AG10803 (cell line): ENCODE results near the gene SENP1.

ENCODE experiments used
- DNase-seq: peaks from one replicate; pipeline ENCODE4 v3.0.0; 2010; ENCODE audit warnings: low read depth
- H3K4me3 ChIP-seq: 2 replicates; pipeline ENCODE4 v1.5.1; 2011; ENCODE audit warnings: mild to moderate bottlenecking, low read length, control low read depth
- TF ChIP-seq, protein P1 (sequence below): conservative IDR thresholded peaks from 2 replicates; pipeline ENCODE4 v1.5.1; 2011; ENCODE audit warnings: mild to moderate bottlenecking, low read length, control low read depth, inconsistent platforms

SENP1 gene

DNA sequence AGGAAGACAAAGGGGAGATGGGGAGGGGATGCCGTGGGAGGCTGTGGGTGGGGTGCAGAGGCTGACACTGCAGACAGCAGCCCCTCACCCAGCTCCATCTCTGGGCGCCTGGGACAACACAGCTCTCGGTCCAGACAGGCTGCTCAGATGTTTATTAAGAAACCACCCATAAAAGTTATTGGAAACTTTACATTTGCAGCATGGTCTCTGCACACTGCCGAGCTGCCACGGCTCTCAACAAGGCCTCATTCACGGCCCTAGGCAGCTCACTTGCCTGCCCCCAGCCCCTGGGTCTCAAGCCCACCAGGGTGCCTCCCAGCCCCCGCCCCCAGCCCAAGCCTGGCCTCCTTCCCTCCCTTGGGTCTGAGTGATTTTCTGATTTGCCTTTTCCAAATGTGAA is 80.6 kb downstream of the SENP1 start:
- DNase-seq = no peak
- H3K4me3 ChIP-seq = no peak overlapping the region
- TF ChIP-seq, protein P1, sequence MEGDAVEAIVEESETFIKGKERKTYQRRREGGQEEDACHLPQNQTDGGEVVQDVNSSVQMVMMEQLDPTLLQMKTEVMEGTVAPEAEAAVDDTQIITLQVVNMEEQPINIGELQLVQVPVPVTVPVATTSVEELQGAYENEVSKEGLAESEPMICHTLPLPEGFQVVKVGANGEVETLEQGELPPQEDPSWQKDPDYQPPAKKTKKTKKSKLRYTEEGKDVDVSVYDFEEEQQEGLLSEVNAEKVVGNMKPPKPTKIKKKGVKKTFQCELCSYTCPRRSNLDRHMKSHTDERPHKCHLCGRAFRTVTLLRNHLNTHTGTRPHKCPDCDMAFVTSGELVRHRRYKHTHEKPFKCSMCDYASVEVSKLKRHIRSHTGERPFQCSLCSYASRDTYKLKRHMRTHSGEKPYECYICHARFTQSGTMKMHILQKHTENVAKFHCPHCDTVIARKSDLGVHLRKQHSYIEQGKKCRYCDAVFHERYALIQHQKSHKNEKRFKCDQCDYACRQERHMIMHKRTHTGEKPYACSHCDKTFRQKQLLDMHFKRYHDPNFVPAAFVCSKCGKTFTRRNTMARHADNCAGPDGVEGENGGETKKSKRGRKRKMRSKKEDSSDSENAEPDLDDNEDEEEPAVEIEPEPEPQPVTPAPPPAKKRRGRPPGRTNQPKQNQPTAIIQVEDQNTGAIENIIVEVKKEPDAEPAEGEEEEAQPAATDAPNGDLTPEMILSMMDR = no peak

DNA sequence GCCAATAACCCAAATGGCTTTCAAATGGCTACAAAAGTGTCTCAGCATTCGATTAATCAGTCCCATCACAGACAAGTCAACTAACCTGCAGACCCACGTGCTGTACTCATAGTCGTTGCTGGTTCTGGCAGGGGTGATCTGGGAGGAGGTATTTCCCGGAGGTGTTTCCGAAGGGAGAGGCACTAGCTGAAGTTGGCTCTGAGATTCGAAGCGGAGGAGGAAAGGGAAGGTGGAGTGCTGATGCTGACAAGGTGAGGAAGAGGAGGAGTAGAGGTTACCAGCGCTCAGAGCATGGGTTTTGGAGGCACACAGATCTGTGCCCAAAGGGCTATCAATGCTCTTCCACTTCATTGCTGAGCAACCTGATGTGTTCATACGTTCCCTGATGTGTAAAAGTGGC is 81.1 kb downstream of the SENP1 start:
- no peak for DNase-seq
- TF ChIP-seq, protein P1 = no peak
- H3K4me3 ChIP-seq = no peak overlapping the region

DNA sequence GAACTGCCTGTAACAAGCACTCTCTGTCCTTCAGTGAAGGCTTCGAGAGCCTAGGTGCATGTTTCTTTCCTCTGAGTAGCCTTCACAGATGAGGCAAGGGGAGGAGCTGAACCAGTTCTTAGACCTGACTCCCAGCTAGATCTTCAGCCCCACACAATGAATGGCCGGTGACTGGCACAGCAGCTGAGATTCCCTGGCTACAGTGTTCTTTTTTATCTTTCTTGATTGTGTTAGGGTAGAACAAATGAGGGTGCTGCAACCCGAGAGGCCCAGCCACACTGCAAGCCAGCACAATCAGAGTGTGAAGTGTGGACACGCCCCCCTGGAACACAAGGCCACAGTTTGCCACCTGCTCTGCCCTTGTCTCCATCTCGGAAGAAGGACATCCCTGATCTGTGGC is 82.5 kb downstream of the SENP1 start:
- DNase-seq = no peak
- no peak overlapping the region for H3K4me3 ChIP-seq
- TF ChIP-seq, protein P1 = no peak

DNA sequence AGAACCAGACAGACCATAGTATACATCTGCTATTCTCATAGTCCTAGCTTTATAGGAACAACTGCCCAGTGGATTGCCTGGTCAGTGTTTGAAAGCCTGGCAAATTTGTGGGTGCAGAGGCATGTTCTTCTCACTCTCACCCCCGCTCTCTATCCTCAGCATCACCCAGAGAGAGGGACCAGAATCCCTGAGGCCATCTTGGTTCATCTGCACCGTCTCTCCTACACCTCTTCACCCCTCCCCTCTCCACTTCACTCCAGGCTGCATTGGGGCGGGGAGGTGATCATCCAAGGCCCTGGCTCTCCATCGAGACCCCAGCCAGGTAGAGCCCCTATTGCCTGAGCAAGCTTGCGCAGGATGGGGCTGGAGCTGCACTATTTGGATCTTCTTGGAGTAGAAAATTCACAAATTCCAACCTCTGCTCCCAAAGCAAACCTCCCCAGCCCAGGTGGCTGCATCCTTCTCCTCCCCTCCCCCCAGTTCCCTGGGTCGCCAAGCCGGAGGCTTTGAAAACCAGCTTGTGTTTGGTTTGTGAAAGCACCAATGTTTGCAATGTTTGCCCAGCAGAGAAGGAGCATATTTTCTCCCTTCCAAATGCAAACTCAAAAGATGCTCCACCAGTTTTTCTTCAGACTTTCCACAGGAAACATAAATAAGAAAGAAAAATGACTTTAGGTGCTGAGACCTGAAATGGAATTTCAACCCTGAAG is 83.0 kb downstream of the SENP1 start:
- DNase-seq = no peak
- TF ChIP-seq, protein P1 = no peak
- H3K4me3 ChIP-seq = no peak overlapping the region

DNA sequence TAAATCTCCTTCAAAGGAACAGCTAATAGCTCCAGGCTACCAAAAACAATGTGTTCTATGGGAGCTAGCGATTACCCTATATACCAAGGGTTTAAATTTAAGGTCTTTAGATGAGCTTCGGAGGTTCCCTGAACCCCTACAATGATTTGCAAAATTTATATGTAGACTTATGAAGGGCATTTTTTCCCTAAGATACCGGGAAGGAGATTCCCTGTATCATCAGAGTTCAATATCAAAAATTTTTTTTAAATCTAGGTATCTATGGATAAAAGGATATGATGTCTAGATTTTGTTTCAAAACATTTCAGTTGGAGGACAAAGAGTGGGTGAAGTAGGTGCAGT is 83.7 kb downstream of the SENP1 start:
- no peak for DNase-seq
- H3K4me3 ChIP-seq = no peak overlapping the region
- TF ChIP-seq, protein P1 = no peak

DNA sequence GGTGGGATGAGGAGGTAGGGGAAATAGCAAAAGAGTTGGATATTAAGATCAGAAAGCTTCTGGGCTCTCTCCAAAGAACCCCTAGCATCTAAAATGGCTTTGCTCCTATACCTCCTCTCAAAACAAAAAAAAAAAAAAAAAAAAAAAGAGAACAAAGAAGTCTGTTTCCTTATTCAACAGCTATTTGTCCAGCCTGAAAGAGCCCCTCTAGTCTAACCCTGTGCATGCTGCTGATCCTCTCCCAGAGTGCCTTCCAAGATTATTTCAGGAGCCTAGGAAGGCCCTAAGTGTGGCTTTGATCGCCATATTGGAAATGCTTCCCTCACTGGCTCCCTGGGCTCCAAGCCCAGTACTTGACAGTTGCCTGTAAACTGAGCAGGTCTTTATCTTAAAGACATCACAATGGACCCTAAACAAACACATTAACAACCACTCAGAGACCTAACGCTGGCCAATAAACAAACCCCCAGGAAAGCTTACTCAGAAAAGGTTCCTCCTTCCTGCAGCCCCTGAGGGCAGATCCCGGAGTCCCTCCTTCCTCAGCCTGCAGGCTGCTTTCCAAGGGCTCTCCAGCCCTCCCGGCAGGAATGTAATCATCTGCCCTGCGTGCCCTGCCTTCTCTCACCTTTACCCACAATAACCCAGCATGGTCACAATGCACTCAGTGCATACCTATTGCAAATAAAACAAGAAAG is 84.2 kb downstream of the SENP1 start:
- DNase-seq = no peak
- H3K4me3 ChIP-seq = no peak overlapping the region
- TF ChIP-seq, protein P1 = no peak

DNA sequence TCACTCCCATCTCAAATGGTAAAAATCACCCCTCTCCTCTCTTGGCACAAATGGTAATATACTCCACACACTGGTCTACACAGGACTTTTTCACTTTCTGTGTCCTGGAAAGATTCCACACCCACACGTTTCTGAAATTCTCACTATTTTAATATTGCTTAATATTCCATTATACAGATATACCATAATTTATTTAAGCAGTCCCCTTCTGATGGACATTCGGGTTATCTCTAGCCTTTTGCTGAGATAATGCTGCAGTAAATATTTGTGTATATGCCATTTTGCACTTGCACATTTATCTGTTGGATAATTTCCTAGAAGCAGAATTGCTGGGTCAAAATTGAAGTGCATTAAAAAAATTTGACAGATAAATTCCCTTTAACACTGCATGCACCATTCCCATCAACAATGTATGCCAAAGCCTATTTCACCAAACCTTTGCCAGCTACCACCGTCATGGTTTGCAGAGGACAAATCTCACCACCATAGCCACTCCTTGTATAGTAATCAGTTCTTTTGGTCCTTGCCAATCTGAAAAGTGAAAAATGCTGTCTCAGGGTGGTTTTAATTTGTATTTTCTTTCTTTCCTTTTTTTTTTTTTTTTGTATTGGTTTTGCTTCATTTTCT is 86.1 kb downstream of the SENP1 start:
- no peak for DNase-seq
- H3K4me3 ChIP-seq = no peak overlapping the region
- TF ChIP-seq, protein P1 = no peak
